ENCODE results near the gene HTR4. TPM values are rescaled to one million over a fixed set of nuclear protein-coding genes. Genes with fewer than 3 reads are reported as not detected.

HTR4 gene
- total and polyA plus RNA-seq, 12 donors, result 0.16 to 1.1 (median 0.40) TPM; not detected in 2

- no peak overlapping the region for H3K4me3 ChIP-seq
- TF ChIP-seq, protein P1, sequence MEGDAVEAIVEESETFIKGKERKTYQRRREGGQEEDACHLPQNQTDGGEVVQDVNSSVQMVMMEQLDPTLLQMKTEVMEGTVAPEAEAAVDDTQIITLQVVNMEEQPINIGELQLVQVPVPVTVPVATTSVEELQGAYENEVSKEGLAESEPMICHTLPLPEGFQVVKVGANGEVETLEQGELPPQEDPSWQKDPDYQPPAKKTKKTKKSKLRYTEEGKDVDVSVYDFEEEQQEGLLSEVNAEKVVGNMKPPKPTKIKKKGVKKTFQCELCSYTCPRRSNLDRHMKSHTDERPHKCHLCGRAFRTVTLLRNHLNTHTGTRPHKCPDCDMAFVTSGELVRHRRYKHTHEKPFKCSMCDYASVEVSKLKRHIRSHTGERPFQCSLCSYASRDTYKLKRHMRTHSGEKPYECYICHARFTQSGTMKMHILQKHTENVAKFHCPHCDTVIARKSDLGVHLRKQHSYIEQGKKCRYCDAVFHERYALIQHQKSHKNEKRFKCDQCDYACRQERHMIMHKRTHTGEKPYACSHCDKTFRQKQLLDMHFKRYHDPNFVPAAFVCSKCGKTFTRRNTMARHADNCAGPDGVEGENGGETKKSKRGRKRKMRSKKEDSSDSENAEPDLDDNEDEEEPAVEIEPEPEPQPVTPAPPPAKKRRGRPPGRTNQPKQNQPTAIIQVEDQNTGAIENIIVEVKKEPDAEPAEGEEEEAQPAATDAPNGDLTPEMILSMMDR (IDR thresholded peaks at IDR 0.05), result no peak
- WGBS, 2 donors, result 63 to 65% methylated on average over 4 of the region's 4 CpGs
- no peaks in the 10 kb centered on the region for H3K36me3 ChIP-seq
- H3K27me3 ChIP-seq, result peaks cover 0 to 6% (median 0%) of the 10 kb centered on the region in 7 donors
- no peaks in the 10 kb centered on the region for H3K9me3 ChIP-seq
- ATAC-seq, result no peak
- no peak overlapping the region for H3K27ac ChIP-seq
- no peak for DNase-seq
- no peaks in the 10 kb centered on the region for H3K4me1 ChIP-seq
- intact Hi-C loops (cut with DNase I), result no loop called here
Measured at GRCh38 chr5:148666353-148666752, 12.0 kb upstream of the HTR4 start.

DNA sequence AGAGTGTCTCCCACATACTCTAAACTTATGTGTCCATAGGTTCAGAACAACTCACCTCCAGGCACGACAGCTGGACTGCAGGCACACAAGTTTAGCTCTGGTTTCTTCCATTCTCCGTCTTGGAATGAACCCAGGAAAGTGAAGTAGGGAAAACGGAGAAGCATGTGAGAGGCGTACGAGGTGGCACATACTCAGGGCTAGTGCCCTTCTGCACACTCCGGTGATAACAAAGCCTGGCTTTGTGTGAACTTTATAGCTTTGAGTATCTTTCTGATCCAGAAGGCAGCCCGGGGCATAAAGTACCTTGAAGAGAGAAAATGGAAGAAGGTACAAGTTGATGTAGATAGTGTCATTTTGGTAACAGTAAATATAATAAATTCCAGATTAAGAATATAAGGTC is 11.1 kb upstream of the HTR4 start:
- Histone ChIP-seq H3K4me1 (peaks cover 0 to 2% (median 0%) of the 10 kb centered on the region in 9 donors), H3K36me3 (no peaks in the 10 kb centered on the region), H3K9me3 (no peaks in the 10 kb centered on the region), H3K4me3 (no peak overlapping the region), H3K27ac (no peak overlapping the region), H3K27me3 (peaks cover 0 to 10% (median 1%) of the 10 kb centered on the region in 7 donors)
- TF ChIP-seq, protein P1 (IDR thresholded peaks at IDR 0.05), result no peak
- DNase-seq (no peak), ATAC-seq (no peak)
- intact Hi-C loops (cut with DNase I), result no loop called here
- 75 to 78% methylated on average over 7 of the region's 7 CpGs for WGBS, 2 donors

- peaks cover 0 to 11% (median 0%) of the 10 kb centered on the region in 9 donors for H3K4me1 ChIP-seq
- 68 to 83% methylated on average over 2 of the region's 2 CpGs for WGBS, 2 donors
- DNase-seq (no peak), ATAC-seq (no peak)
- no peak overlapping the region for H3K4me3 ChIP-seq
- peaks cover 0 to 15% (median 5%) of the 10 kb centered on the region in 7 donors for H3K27me3 ChIP-seq
- intact Hi-C loops (cut with DNase I), result no loop called here
- no peak overlapping the region for H3K27ac ChIP-seq
- TF ChIP-seq, protein P1 (IDR thresholded peaks at IDR 0.05), result no peak
- H3K9me3 ChIP-seq, result no peaks in the 10 kb centered on the region
- H3K36me3 ChIP-seq, result no peaks in the 10 kb centered on the region
Measured at GRCh38 chr5:148663509-148663908, 9.2 kb upstream of the HTR4 start.

DNA sequence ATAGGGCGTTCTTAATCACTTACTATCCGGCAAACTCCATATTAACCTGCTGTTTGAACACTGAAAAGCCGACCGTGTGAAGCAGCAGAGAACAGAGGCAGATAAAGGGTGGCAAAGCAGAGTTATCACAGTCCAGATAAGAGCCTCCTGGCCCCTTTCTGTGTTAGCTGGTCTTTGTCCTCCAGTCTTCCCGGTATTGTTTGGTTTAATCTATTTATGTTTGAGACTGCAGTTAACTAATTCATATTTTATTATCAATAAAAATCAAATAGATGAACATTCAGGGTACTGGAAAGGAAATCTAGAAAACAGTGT is 6.0 kb upstream of the HTR4 start:
- intact Hi-C loops (cut with DNase I), result no loop called here
- DNase-seq, result no peak
- WGBS, 2 donors, result 14 to 16% methylated on average over 5 of the region's 5 CpGs
- no peak overlapping the region for H3K4me3 ChIP-seq
- no peaks in the 10 kb centered on the region for H3K36me3 ChIP-seq
- TF ChIP-seq, protein P1 (IDR thresholded peaks at IDR 0.05), result no peak
- ATAC-seq, result no peak
- H3K27ac ChIP-seq, result no peak overlapping the region
- H3K9me3 ChIP-seq, result no peaks in the 10 kb centered on the region
- H3K27me3 ChIP-seq, result peaks cover 0 to 46% (median 14%) of the 10 kb centered on the region in 7 donors
- peaks cover 0 to 11% (median 0%) of the 10 kb centered on the region in 9 donors for H3K4me1 ChIP-seq
